ENCODE measurements around the gene NKAIN2.
"Not testable (repeated sequence)": the region's sequence is repeated elsewhere in the genome, so short reads cannot be mapped to it uniquely, and the experiment has no call there.

NKAIN2 gene

GRCh38 chr6:124368131-124368530 lies 564.5 kb downstream of the NKAIN2 start:
- no peak overlapping the region for H3K27ac ChIP-seq (ENCODE audit: insufficient read depth, low read depth, low read length, poor library complexity, severe bottlenecking)
- H3K4me1 ChIP-seq (ENCODE audit: control insufficient read depth, insufficient read depth, low read length): no peaks in the 10 kb centered on the region
- H3K27me3 ChIP-seq (ENCODE audit: control insufficient read depth, insufficient read depth, low read length, poor library complexity, severe bottlenecking): no peaks in the 10 kb centered on the region
- H3K4me3 ChIP-seq (ENCODE audit: insufficient read depth, low read depth, low read length): no peak overlapping the region
- H3K36me3 ChIP-seq (ENCODE audit: control insufficient read depth, insufficient read depth, low read length): no peaks in the 10 kb centered on the region
- H3K9me3 ChIP-seq (ENCODE audit: control insufficient read depth, low read length): no peaks in the 10 kb centered on the region

DNA sequence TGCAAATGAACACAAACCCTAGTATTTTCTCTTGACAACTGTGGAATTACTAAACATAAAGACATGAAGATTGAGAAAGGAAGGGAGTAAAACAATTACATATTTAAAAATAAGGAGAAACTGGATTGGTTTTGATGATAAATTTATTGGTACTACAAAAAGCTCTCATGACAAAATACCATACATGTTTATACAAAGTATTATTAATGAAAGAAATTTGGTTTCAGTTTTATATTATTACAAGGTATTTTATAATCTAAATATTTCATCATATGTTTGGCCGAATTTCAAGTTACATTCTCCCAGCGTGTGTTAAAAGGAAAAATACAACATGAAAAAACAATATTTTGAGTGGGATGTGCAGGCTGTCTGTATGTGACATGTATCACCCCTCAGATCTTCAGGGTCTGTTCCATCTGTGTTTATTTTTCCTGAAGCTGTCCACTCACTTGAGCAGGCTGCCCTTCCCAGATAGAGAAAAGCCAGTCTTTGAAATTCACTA lies 568.4 kb downstream of the NKAIN2 start:
- Histone ChIP-seq H3K4me1 (ENCODE audit: control insufficient read depth, insufficient read depth, low read length) (no peaks in the 10 kb centered on the region), H3K4me3 (ENCODE audit: insufficient read depth, low read depth, low read length) (no peak overlapping the region)
- 92% methylated on average over 2 of the region's 2 CpGs; no CpG with 5 or more reads in 1 of the 2 experiments for WGBS, 2 experiments

GRCh38 chr6:124373386-124373785 lies 569.7 kb downstream of the NKAIN2 start:
- H3K36me3 ChIP-seq (ENCODE audit: control insufficient read depth, insufficient read depth, low read length): no peaks in the 10 kb centered on the region
- WGBS, 2 experiments: 80 to 85% methylated on average over 1 of the region's 1 CpG
- no peak overlapping the region for H3K27ac ChIP-seq (ENCODE audit: insufficient read depth, low read depth, low read length, poor library complexity, severe bottlenecking)
- H3K4me1 ChIP-seq (ENCODE audit: control insufficient read depth, insufficient read depth, low read length): no peaks in the 10 kb centered on the region
- no peaks in the 10 kb centered on the region for H3K27me3 ChIP-seq (ENCODE audit: control insufficient read depth, insufficient read depth, low read length, poor library complexity, severe bottlenecking)
- no peak overlapping the region for H3K4me3 ChIP-seq (ENCODE audit: insufficient read depth, low read depth, low read length)
- H3K9me3 ChIP-seq (ENCODE audit: control insufficient read depth, low read length): no peaks in the 10 kb centered on the region

More for the DNA sequence above, 568.4 kb downstream of the NKAIN2 start:
- H3K9me3 ChIP-seq (ENCODE audit: control insufficient read depth, low read length): no peaks in the 10 kb centered on the region
- H3K27ac ChIP-seq (ENCODE audit: insufficient read depth, low read depth, low read length, poor library complexity, severe bottlenecking): no peak overlapping the region
- no peaks in the 10 kb centered on the region for H3K27me3 ChIP-seq (ENCODE audit: control insufficient read depth, insufficient read depth, low read length, poor library complexity, severe bottlenecking)
- H3K36me3 ChIP-seq (ENCODE audit: control insufficient read depth, insufficient read depth, low read length): no peaks in the 10 kb centered on the region

- no peaks in the 10 kb centered on the region for H3K27me3 ChIP-seq (ENCODE audit: control insufficient read depth, insufficient read depth, low read length, poor library complexity, severe bottlenecking)
- no peaks in the 10 kb centered on the region for H3K36me3 ChIP-seq (ENCODE audit: control insufficient read depth, insufficient read depth, low read length)
- no peak overlapping the region for H3K27ac ChIP-seq (ENCODE audit: insufficient read depth, low read depth, low read length, poor library complexity, severe bottlenecking)
- H3K4me3 ChIP-seq (ENCODE audit: insufficient read depth, low read depth, low read length): no peak overlapping the region
- no peaks in the 10 kb centered on the region for H3K4me1 ChIP-seq (ENCODE audit: control insufficient read depth, insufficient read depth, low read length)
- H3K9me3 ChIP-seq (ENCODE audit: control insufficient read depth, low read length): no peaks in the 10 kb centered on the region
These were observed 585.5 kb downstream of the NKAIN2 start for GRCh38 chr6:124389127-124389526.

- WGBS, 2 experiments: 100% methylated on average over 2 to 3 of the region's 4 CpGs
- Histone ChIP-seq H3K9me3 (ENCODE audit: control insufficient read depth, low read length) (no peaks in the 10 kb centered on the region), H3K27ac (ENCODE audit: insufficient read depth, low read depth, low read length, poor library complexity, severe bottlenecking) (no peak overlapping the region), H3K4me3 (ENCODE audit: insufficient read depth, low read depth, low read length) (no peak overlapping the region), H3K4me1 (ENCODE audit: control insufficient read depth, insufficient read depth, low read length) (no peaks in the 10 kb centered on the region), H3K36me3 (ENCODE audit: control insufficient read depth, insufficient read depth, low read length) (no peaks in the 10 kb centered on the region), H3K27me3 (ENCODE audit: control insufficient read depth, insufficient read depth, low read length, poor library complexity, severe bottlenecking) (no peaks in the 10 kb centered on the region)
These were observed 589.9 kb downstream of the NKAIN2 start for GRCh38 chr6:124393536-124393935.

- Histone ChIP-seq H3K27me3 (ENCODE audit: control insufficient read depth, insufficient read depth, low read length, poor library complexity, severe bottlenecking) (no peaks in the 10 kb centered on the region), H3K9me3 (ENCODE audit: control insufficient read depth, low read length) (no peaks in the 10 kb centered on the region), H3K4me1 (ENCODE audit: control insufficient read depth, insufficient read depth, low read length) (no peaks in the 10 kb centered on the region), H3K36me3 (ENCODE audit: control insufficient read depth, insufficient read depth, low read length) (no peaks in the 10 kb centered on the region), H3K27ac (ENCODE audit: insufficient read depth, low read depth, low read length, poor library complexity, severe bottlenecking) (no peak overlapping the region), H3K4me3 (ENCODE audit: insufficient read depth, low read depth, low read length) (no peak overlapping the region)
- WGBS, 2 experiments: 90 to 93% methylated on average over 2 of the region's 2 CpGs
These were observed 592.7 kb downstream of the NKAIN2 start for GRCh38 chr6:124396361-124396760.

- no peak overlapping the region for H3K27ac ChIP-seq (ENCODE audit: insufficient read depth, low read depth, low read length, poor library complexity, severe bottlenecking)
- no peaks in the 10 kb centered on the region for H3K27me3 ChIP-seq (ENCODE audit: control insufficient read depth, insufficient read depth, low read length, poor library complexity, severe bottlenecking)
- no peaks in the 10 kb centered on the region for H3K36me3 ChIP-seq (ENCODE audit: control insufficient read depth, insufficient read depth, low read length)
- 91 to 94% methylated on average over 1 to 2 of the region's 2 CpGs for WGBS, 2 experiments
- H3K4me3 ChIP-seq (ENCODE audit: insufficient read depth, low read depth, low read length): no peak overlapping the region
- no peaks in the 10 kb centered on the region for H3K9me3 ChIP-seq (ENCODE audit: control insufficient read depth, low read length)
- no peaks in the 10 kb centered on the region for H3K4me1 ChIP-seq (ENCODE audit: control insufficient read depth, insufficient read depth, low read length)
These were observed 596.8 kb downstream of the NKAIN2 start for GRCh38 chr6:124400261-124400999.

GRCh38 chr6:124410425-124410824 lies 606.8 kb downstream of the NKAIN2 start:
- H3K9me3 ChIP-seq (ENCODE audit: control insufficient read depth, low read length); H3K4me1 ChIP-seq (ENCODE audit: control insufficient read depth, insufficient read depth, low read length); H3K36me3 ChIP-seq (ENCODE audit: control insufficient read depth, insufficient read depth, low read length); H3K27me3 ChIP-seq (ENCODE audit: control insufficient read depth, insufficient read depth, low read length, poor library complexity, severe bottlenecking); H3K27ac ChIP-seq (ENCODE audit: insufficient read depth, low read depth, low read length, poor library complexity, severe bottlenecking); H3K4me3 ChIP-seq (ENCODE audit: insufficient read depth, low read depth, low read length): not testable (repeated sequence)
- 89 to 93% methylated on average over 2 to 4 of the region's 4 CpGs for WGBS, 2 experiments

DNA sequence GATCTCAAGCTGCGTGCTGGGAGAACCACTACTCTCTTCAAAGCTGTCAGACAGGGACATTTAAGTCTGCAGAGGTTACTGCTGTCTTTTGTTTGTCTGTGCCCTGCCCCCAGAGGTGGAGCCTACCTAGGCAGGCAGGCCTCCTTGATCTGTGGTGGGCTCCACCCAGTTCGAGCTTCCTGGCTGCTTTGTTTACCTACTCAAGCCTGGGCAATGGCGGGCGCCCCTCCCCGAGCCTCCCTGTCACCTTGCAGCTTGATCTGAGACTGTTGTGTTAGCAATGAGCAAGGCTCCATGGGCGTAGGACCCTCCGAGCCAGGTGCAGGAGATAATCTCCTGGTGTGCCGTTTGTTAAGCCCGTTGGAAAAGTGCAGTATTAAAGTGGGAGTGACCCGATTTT lies 609.0 kb downstream of the NKAIN2 start:
- H3K4me3 ChIP-seq (ENCODE audit: insufficient read depth, low read depth, low read length); H3K27me3 ChIP-seq (ENCODE audit: control insufficient read depth, insufficient read depth, low read length, poor library complexity, severe bottlenecking); H3K27ac ChIP-seq (ENCODE audit: insufficient read depth, low read depth, low read length, poor library complexity, severe bottlenecking); H3K4me1 ChIP-seq (ENCODE audit: control insufficient read depth, insufficient read depth, low read length); H3K9me3 ChIP-seq (ENCODE audit: control insufficient read depth, low read length); H3K36me3 ChIP-seq (ENCODE audit: control insufficient read depth, insufficient read depth, low read length): not testable (repeated sequence)
- 94 to 95% methylated on average over 10 of the region's 10 CpGs for WGBS, 2 experiments

GRCh38 chr6:124420116-124420840 lies 616.6 kb downstream of the NKAIN2 start:
- H3K4me1 ChIP-seq (ENCODE audit: control insufficient read depth, insufficient read depth, low read length): no peaks in the 10 kb centered on the region
- H3K4me3 ChIP-seq (ENCODE audit: insufficient read depth, low read depth, low read length): no peak overlapping the region
- no peak overlapping the region for H3K27ac ChIP-seq (ENCODE audit: insufficient read depth, low read depth, low read length, poor library complexity, severe bottlenecking)
- no peaks in the 10 kb centered on the region for H3K36me3 ChIP-seq (ENCODE audit: control insufficient read depth, insufficient read depth, low read length)
- H3K9me3 ChIP-seq (ENCODE audit: control insufficient read depth, low read length): no peaks in the 10 kb centered on the region
- no peaks in the 10 kb centered on the region for H3K27me3 ChIP-seq (ENCODE audit: control insufficient read depth, insufficient read depth, low read length, poor library complexity, severe bottlenecking)
- 93 to 95% methylated on average over 2 to 4 of the region's 4 CpGs for WGBS, 2 experiments

All from ectodermal cell (in vitro differentiated cells).